ENCODE data around the gene DHRSX. TPM values are rescaled to one million over a fixed set of nuclear protein-coding genes. Genes with fewer than 3 reads are reported as not detected.

Gene DHRSX
- total and polyA plus RNA-seq, 2 of the 8 experiments (the other 6 are each of a cell fraction or from before 2014, with no cell fraction given) = 35.1 to 43.4 TPM

GRCh38 chrX:2343413-2343812 is 157.4 kb downstream of the DHRSX start:
- Histone ChIP-seq H4K8ac (ENCODE audit: extremely low read depth, insufficient read depth, low read length) (no peak overlapping the region), H4K20me1 (replicated peaks in 1 of 2; ENCODE audit: control insufficient read depth in 1 of 2, insufficient read depth in 2 of 2, low read length in 2 of 2) (no peaks in the 10 kb centered on the region), H4K5ac (ENCODE audit: insufficient read length, low read depth, low read length) (no peak overlapping the region), H3K27ac (ENCODE audit: low read depth, low read length) (no peak overlapping the region), H3K14ac (ENCODE audit: insufficient read length) (no peak overlapping the region), H3K27me3 (replicated peaks in 1 of 4; ENCODE audit: control insufficient read depth in 3 of 4, extremely low read depth in 1 of 4, insufficient read depth in 3 of 4, low read length in 3 of 4) (no peaks in the 10 kb centered on the region), H2AFZ (ENCODE audit: low read length) (no peak overlapping the region), H2AK5ac (ENCODE audit: low read depth, low read length) (no peak overlapping the region), H3K9me3 (ENCODE audit: insufficient read depth in 2 of 2, low read depth in 1 of 2, low read length in 1 of 2) (no peaks in the 10 kb centered on the region), H3K4me3 (ENCODE audit: extremely low read depth in 1 of 4, insufficient read depth in 2 of 4, low read depth in 3 of 4, low read length in 4 of 4) (no peak overlapping the region), H4K91ac (replicated peaks; ENCODE audit: insufficient read length, low read length) (no peak overlapping the region), H3K79me2 (ENCODE audit: control insufficient read depth in 1 of 2, insufficient read depth in 2 of 2, low read length in 2 of 2) (peaks cover 0 to 2% of the 10 kb centered on the region in 2 experiments; a peak in 1 of 4 replicates), H2BK120ac (replicated peaks; ENCODE audit: low read depth, low read length) (no peak overlapping the region), H3K4me1 (replicated peaks in 1 of 4; ENCODE audit: control insufficient read depth in 3 of 4, insufficient read depth in 4 of 4, low read length in 3 of 4) (peaks cover 0 to 3% (median 0%) of the 10 kb centered on the region in 4 experiments; a peak in 1 of 7 replicates), H3K23ac (ENCODE audit: insufficient read length) (no peak overlapping the region), H3K36me3 (ENCODE audit: control insufficient read depth in 2 of 4, insufficient read depth in 4 of 4, low read length in 3 of 4) (peaks cover 0 to 6% (median 2%) of the 10 kb centered on the region in 4 experiments; a peak in 3 of 8 replicates), H3K79me1 (ENCODE audit: low read depth, low read length) (no peaks in the 10 kb centered on the region; the same call in none of the 2 replicates), H3K18ac (ENCODE audit: extremely low read depth, low read length) (no peak overlapping the region), H3K23me2 (ENCODE audit: low read depth, low read length) (peaks cover 3% of the 10 kb centered on the region; the same call in 1 of the 2 replicates), H3K4ac (replicated peaks; ENCODE audit: insufficient read length, low read depth, low read length) (no peak overlapping the region), H2BK15ac (ENCODE audit: low read length) (no peak overlapping the region), H3K4me2 (ENCODE audit: insufficient read depth in 1 of 2, low read depth in 2 of 2, low read length in 2 of 2) (no peak overlapping the region), H3K9ac (replicated peaks in 1 of 4; ENCODE audit: extremely low read depth in 1 of 4, low read depth in 3 of 4, low read length in 3 of 4) (no peak overlapping the region), H2BK5ac (ENCODE audit: low read depth, low read length) (no peak overlapping the region), H3K56ac (replicated peaks; ENCODE audit: insufficient read length, low read depth, low read length) (no peak overlapping the region), H2BK12ac (ENCODE audit: low read depth, low read length) (no peak overlapping the region), H2BK20ac (ENCODE audit: low read length) (no peak overlapping the region)
- DNase-seq (ENCODE audit: low read depth in 1 of 2, low spot score in 2 of 2) = no peak
- no peak for FAIRE-seq
- ChIA-PET CTCF (ENCODE audit: partially characterized antibody) (no interaction called here), POLR2A (ENCODE audit: partially characterized antibody) (no interaction called here)
- WGBS, 2 experiments (ENCODE audit: extremely low coverage in 1 of 2, insufficient coverage in 1 of 2, insufficient read length in 1 of 2, insufficient replicate concordance in 2 of 2, low coverage in 1 of 2, low lambda C conversion rate in 2 of 2, missing lambda C conversion rate in 1 of 2) = 94% methylated on average over 4 of the region's 4 CpGs; no CpG with 5 or more reads in 1 of the 2 experiments
- no peak for TF ChIP-seq KDM4A (IDR thresholded peaks at IDR 0.05; ENCODE audit: low read depth, low read length, severe bottlenecking)
- no peak for TF ChIP-seq TAF1 (IDR thresholded peaks at IDR 0.05; ENCODE audit: low read depth, low read length)
- no peak for TF ChIP-seq ZNF274 (IDR thresholded peaks at IDR 0.05; ENCODE audit: borderline replicate concordance, extremely low read depth, low read length)
- no peak for TF ChIP-seq TEAD4 (IDR thresholded peaks at IDR 0.05; ENCODE audit: low read depth, low read length)
- TF ChIP-seq, protein P1, sequence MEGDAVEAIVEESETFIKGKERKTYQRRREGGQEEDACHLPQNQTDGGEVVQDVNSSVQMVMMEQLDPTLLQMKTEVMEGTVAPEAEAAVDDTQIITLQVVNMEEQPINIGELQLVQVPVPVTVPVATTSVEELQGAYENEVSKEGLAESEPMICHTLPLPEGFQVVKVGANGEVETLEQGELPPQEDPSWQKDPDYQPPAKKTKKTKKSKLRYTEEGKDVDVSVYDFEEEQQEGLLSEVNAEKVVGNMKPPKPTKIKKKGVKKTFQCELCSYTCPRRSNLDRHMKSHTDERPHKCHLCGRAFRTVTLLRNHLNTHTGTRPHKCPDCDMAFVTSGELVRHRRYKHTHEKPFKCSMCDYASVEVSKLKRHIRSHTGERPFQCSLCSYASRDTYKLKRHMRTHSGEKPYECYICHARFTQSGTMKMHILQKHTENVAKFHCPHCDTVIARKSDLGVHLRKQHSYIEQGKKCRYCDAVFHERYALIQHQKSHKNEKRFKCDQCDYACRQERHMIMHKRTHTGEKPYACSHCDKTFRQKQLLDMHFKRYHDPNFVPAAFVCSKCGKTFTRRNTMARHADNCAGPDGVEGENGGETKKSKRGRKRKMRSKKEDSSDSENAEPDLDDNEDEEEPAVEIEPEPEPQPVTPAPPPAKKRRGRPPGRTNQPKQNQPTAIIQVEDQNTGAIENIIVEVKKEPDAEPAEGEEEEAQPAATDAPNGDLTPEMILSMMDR (IDR thresholded peaks at IDR 0.05; ENCODE audit: control extremely low read depth in 1 of 3, insufficient read depth in 1 of 3, low read depth in 1 of 3, low read length in 3 of 3) = no peak
- no peak for TF ChIP-seq MAX (IDR thresholded peaks at IDR 0.05)
- TF ChIP-seq CTBP2 (IDR thresholded peaks at IDR 0.05; ENCODE audit: borderline replicate concordance, insufficient read depth, insufficient read length, low read length) = no peak
- no peak for TF ChIP-seq USF2 (IDR thresholded peaks at IDR 0.05; ENCODE audit: low read length)
- TF ChIP-seq CHD1 (IDR thresholded peaks at IDR 0.05; ENCODE audit: low read depth, low read length) = no peak
